HepG2 (cell line): ENCODE data around the gene TOR4A. TPM values are rescaled to one million over a fixed set of nuclear protein-coding genes. Genes with fewer than 3 reads are reported as not detected.

Source experiments
- ATAC-seq: fragments of 200-7000 bp; cut with Tn5 transposase; 3 replicates; pipeline ENCODE4 v1.9.1; 2020; ENCODE audit warnings: mild to moderate bottlenecking, moderate library complexity
- BruUV-seq: library from RNA; stranded (reverse); fragments of 400-500 nt; replicated peaks from 2 replicates; lab custom pipeline; 2021; lab: Mats Ljungman, UMichigan
- CTCF ChIA-PET: fragments of 300-600 bp; formaldehyde crosslinking; extraction: SDS; loops from one replicate; lab custom pipeline; 2021; ENCODE audit warnings: low total read pairs, inconsistent platforms, low intra/inter-chr PET ratio; lab: Yijun Ruan, JAX
- POLR2A ChIA-PET: fragments of 350-600 bp; sonication (Branson Sonifier 250); formaldehyde crosslinking; loops from one replicate; lab custom pipeline; 2020; ENCODE audit warnings: antibody characterized with exemption, inconsistent platforms; lab: Yijun Ruan, JAX
- DNase-seq: peaks from one replicate; pipeline ENCODE4 v3.0.0-alpha.2; 2015; ENCODE audit warnings: low spot score
- FAIRE-seq: peaks from 3 replicates; lab custom pipeline; 2011; peaks lifted over from hg19 to GRCh38; lab: Jason Lieb, UNC
- H2AFZ ChIP-seq: one replicate; pipeline ENCODE4 v1.6.1; 2011; ENCODE audit warnings: low read length, inconsistent platforms
- H3K27ac ChIP-seq: fragments of 300-600 bp; 3 replicates; pipeline ENCODE4 v1.8.0; 2011; ENCODE audit warnings: mixed run types, mild to moderate bottlenecking, mixed read lengths, low read length, inconsistent platforms; ENCODE audit not compliant: insufficient read depth; ENCODE audit errors: extremely low read length
- H3K27me3 ChIP-seq, 2 experiments: fragments of 200-600 bp in 1 of 2; 2 replicates in 1 of 2; 3 replicates in 1 of 2; pipeline versions ENCODE4 v1.6.0 to v1.8.0; 2011; ENCODE audit warnings: low read length in 2 of 2, mild to moderate bottlenecking in 2 of 2, moderate library complexity in 2 of 2, inconsistent platforms in 1 of 2; ENCODE audit not compliant: insufficient read depth in 2 of 2, control insufficient read depth in 1 of 2
- H3K36me3 ChIP-seq, 2 experiments: fragments of 200-600 bp in 1 of 2; replicated peaks in 1 of 2; 2 replicates in 1 of 2; 3 replicates in 1 of 2; pipeline versions ENCODE4 v1.5.1 to v1.8.0; 2011; ENCODE audit warnings: low read length in 2 of 2, inconsistent platforms in 1 of 2; ENCODE audit not compliant: insufficient read depth in 2 of 2, control insufficient read depth in 1 of 2
- H3K4me1 ChIP-seq: 2 replicates; pipeline ENCODE4 v1.5.1; 2012; ENCODE audit warnings: low read length, inconsistent platforms; ENCODE audit not compliant: insufficient read depth
- H3K4me2 ChIP-seq: 2 replicates; pipeline ENCODE4 v1.6.0; 2011; ENCODE audit warnings: low read depth, low read length, inconsistent platforms
- H3K4me3 ChIP-seq, 3 experiments: fragments of 200-600 bp in 1 of 3; sonication (generic), shearing (Covaris generic) in 1 of 3; replicated peaks in 1 of 3; 2 replicates each; pipeline ENCODE4 v1.5.1; 2011 to 2016; ENCODE audit warnings: low read length in 3 of 3, inconsistent platforms in 2 of 3, low read depth in 2 of 3, mild to moderate bottlenecking in 2 of 3, control low read depth in 1 of 3, mixed read lengths in 1 of 3; ENCODE audit not compliant: insufficient read depth in 1 of 3
- H3K79me2 ChIP-seq: one replicate; pipeline ENCODE4 v1.6.1; 2011; ENCODE audit warnings: low read length, inconsistent platforms; ENCODE audit not compliant: insufficient read depth
- H3K9ac ChIP-seq: 2 replicates; pipeline ENCODE4 v1.6.0; 2011; ENCODE audit warnings: mild to moderate bottlenecking, low read depth, low read length, inconsistent platforms; ENCODE audit not compliant: insufficient read depth
- H3K9me3 ChIP-seq: 2 replicates; pipeline ENCODE4 v1.5.1; 2012; ENCODE audit warnings: mild to moderate bottlenecking, low read length
- H4K20me1 ChIP-seq: 2 replicates; pipeline ENCODE4 v1.6.0; 2011; ENCODE audit warnings: inconsistent platforms, mild to moderate bottlenecking, low read length, moderate library complexity; ENCODE audit not compliant: insufficient read depth
- WGBS: methylation state at CpG from one replicate; pipeline ENCODE4 v1.1.6; 2017; ENCODE audit warnings: low lambda C conversion rate; 5-methylcytosine and 5-hydroxymethylcytosine counted together
- in situ Hi-C: cut with HindIII; loops from 2 replicates; pipeline ENCODE4 v1.10.0; 2017; ENCODE audit warnings: low pct_unique_long_range_greater_than_20kb; ENCODE audit not compliant: extremely low pct_ligation_motif_present
- intact Hi-C: fragments of 100-400 bp; cut with micrococcal nuclease; formaldehyde crosslinking; loops from one replicate; pipeline ENCODE4 v1.10.0; 2022; ENCODE audit not compliant: unreplicated experiment
- polyA plus RNA-seq, 8 experiments: library from polyadenylated mRNA; depleted of rRNA in 3 of 8; stranded (reverse) in 7 of 8; unstranded in 1 of 8; fragments of >200 nt; fragmentation: Illumina TruSeq in 4 of 8; extraction: Trizol in 4 of 8; gene quantifications; 2 replicates each; pipeline versions ENCODE4 v1.2.1 to v1.2.3, GENCODE V29; 2011 to 2016; ENCODE audit warnings: low read depth in 4 of 8, missing spikeins in 1 of 8, mixed read lengths in 1 of 8; ENCODE audit not compliant: insufficient read depth in 1 of 8
- total RNA-seq, 5 experiments: library from RNA; depleted of rRNA; stranded (reverse); fragments of >200 nt; fragmentation: Illumina TruSeq; extraction: Trizol; gene quantifications; 2 replicates each; pipeline ENCODE4 v1.2.3, GENCODE V29; 2016; ENCODE audit warnings: low read depth in 1 of 5
- TF ChIP-seq, protein P1 (sequence below): sonication (generic); formaldehyde crosslinking; conservative IDR thresholded peaks from 2 replicates; pipeline ENCODE4 v1.4.0; 2020; ENCODE audit warnings: missing genetic modification reagents
- TF ChIP-seq, protein P2 (sequence below): sonication (generic); formaldehyde crosslinking; IDR thresholded peaks from 2 replicates; pipeline ENCODE4 v1.4.0; 2020; ENCODE audit warnings: missing genetic modification reagents

TOR4A gene
- total and polyA plus RNA-seq, 2 of the 13 experiments (the other 11 are each of a cell fraction or from before 2014, with no cell fraction given) = 11.1 to 14.2 TPM

DNA sequence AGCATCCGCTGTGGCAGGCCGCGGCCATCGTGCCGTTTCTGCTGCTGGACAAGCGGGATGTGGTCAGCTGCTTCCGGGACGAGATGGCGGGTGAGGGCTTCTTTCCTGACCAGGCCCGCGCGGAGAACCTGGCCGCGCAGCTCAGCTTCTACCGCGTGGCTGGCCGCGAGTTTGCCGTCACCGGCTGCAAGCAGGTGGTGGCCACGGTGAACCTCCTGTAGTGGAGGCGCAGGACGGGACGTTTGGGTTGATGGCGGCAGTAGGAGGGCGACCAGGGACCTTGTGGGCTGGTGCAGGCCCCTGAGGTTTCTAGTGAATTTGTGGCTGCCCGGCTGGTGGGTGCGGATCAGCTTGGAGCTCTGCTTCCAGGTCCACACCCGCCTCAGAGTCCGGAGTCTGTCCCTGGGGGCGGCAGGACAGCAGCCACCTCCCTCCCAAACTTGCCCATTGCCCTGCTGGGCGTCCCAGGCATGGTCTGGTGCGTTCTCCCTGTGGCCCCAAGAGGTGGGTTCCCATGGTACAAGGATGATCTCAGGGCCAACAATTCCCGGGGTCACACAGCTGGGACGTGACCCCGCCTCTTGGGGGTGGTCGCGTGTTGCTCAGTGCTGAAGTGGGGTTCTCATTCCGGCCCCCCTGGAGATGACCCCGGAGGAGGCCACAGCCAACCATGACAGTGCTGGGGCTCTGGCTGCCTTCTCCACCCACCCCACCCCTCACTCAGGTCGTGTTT is 2.4 kb downstream of the TOR4A start:
- POLR2A ChIA-PET = interaction anchor here (0.6 kb wide), 1 partner anchor 130 kb away, joined by 3 read pairs; no protein-coding TSS in a partner anchor
- TSS peak; percentile 23 for BruUV-seq
- no peaks in the 10 kb centered on the region for H4K20me1 ChIP-seq
- peaks cover 21% of the 10 kb centered on the region for H3K4me1 ChIP-seq
- H3K79me2 ChIP-seq = peaks cover 6% of the 10 kb centered on the region
- ATAC-seq (no peak), FAIRE-seq (no peak), DNase-seq (no peak)
- TF ChIP-seq, protein P1, sequence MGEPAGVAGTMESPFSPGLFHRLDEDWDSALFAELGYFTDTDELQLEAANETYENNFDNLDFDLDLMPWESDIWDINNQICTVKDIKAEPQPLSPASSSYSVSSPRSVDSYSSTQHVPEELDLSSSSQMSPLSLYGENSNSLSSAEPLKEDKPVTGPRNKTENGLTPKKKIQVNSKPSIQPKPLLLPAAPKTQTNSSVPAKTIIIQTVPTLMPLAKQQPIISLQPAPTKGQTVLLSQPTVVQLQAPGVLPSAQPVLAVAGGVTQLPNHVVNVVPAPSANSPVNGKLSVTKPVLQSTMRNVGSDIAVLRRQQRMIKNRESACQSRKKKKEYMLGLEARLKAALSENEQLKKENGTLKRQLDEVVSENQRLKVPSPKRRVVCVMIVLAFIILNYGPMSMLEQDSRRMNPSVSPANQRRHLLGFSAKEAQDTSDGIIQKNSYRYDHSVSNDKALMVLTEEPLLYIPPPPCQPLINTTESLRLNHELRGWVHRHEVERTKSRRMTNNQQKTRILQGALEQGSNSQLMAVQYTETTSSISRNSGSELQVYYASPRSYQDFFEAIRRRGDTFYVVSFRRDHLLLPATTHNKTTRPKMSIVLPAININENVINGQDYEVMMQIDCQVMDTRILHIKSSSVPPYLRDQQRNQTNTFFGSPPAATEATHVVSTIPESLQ = no peak
- TF ChIP-seq, protein P2, sequence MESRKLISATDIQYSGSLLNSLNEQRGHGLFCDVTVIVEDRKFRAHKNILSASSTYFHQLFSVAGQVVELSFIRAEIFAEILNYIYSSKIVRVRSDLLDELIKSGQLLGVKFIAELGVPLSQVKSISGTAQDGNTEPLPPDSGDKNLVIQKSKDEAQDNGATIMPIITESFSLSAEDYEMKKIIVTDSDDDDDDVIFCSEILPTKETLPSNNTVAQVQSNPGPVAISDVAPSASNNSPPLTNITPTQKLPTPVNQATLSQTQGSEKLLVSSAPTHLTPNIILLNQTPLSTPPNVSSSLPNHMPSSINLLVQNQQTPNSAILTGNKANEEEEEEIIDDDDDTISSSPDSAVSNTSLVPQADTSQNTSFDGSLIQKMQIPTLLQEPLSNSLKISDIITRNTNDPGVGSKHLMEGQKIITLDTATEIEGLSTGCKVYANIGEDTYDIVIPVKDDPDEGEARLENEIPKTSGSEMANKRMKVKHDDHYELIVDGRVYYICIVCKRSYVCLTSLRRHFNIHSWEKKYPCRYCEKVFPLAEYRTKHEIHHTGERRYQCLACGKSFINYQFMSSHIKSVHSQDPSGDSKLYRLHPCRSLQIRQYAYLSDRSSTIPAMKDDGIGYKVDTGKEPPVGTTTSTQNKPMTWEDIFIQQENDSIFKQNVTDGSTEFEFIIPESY = 0 out of 2 replicates have a peak, but pooled peaks have one; percentile 6
- H3K9ac ChIP-seq = no peak overlapping the region
- H3K27ac ChIP-seq = no peak overlapping the region
- no peaks in the 10 kb centered on the region; a peak in 1 of 5 replicates for H3K27me3 ChIP-seq
- in situ Hi-C loops (loop anchor here (10.0 kb wide), 1 partner anchor 245 kb away; no protein-coding TSS in a partner anchor), intact Hi-C loops (no loop called here)
- no peak overlapping the region for H3K4me3 ChIP-seq
- peaks cover 0 to 7% of the 10 kb centered on the region in 2 experiments; a peak in 2 of 5 replicates for H3K36me3 ChIP-seq
- H2AFZ ChIP-seq = no peak overlapping the region
- no peaks in the 10 kb centered on the region for H3K9me3 ChIP-seq
- over 99% methylated on average over 21 of the region's 41 CpGs for WGBS
- CTCF ChIA-PET = no interaction called here
- no peak overlapping the region for H3K4me2 ChIP-seq
